Pancreas (tissue), 10 donors: ENCODE results near the gene KCNIP1. TPM values are rescaled to one million over a fixed set of nuclear protein-coding genes. Genes with fewer than 3 reads are reported as not detected.

Experiments used
- ATAC-seq, 4 donors: fragments of 200-7000 bp; cut with Tn5 transposase; one replicate each; pipeline versions ENCODE4 v1.8.0 to v1.9.1; 2020; ENCODE audit warnings: mild to moderate bottlenecking in 4 of 4, moderate library complexity in 4 of 4
- DNase-seq, 6 donors: peaks; one replicate each; pipeline ENCODE4 v3.0.0-alpha.2; 2020
- FAIRE-seq: peaks from 2 replicates; lab custom pipeline; 2012; peaks lifted over from hg19 to GRCh38; lab: Jason Lieb, UNC
- H3K27ac ChIP-seq, 4 donors: fragments of 200-600 bp; sonication (generic); 1 replicate in 3 of 4; 2 replicates in 1 of 4; pipeline versions ENCODE4 v1.5.0 to v1.8.0; 2020
- H3K27me3 ChIP-seq, 4 donors: fragments of 200-600 bp; one replicate each; pipeline ENCODE4 v1.8.0; 2021
- H3K36me3 ChIP-seq, 3 donors: fragments of 200-600 bp; sonication (generic) in 1 of 3; one replicate each; pipeline versions ENCODE4 v1.5.0 to v1.8.0; 2020 to 2021
- H3K4me1 ChIP-seq, 3 donors: fragments of 200-600 bp; one replicate each; pipeline ENCODE4 v1.8.0; 2021
- H3K4me3 ChIP-seq, 4 donors: fragments of 200-600 bp; sonication (generic) in 2 of 4; one replicate each; pipeline versions ENCODE4 v1.5.0 to v1.8.0; 2020 to 2021
- H3K9me3 ChIP-seq, 4 donors: fragments of 200-600 bp; one replicate each; pipeline ENCODE4 v1.8.0; 2021
- CTCF ChIP-seq, 4 donors: fragments of 200-600 bp; sonication (generic) in 3 of 4; IDR thresholded peaks; one replicate each; pipeline versions ENCODE4 v1.5.0 to v1.8.0; 2021; ENCODE audit warnings: antibody characterized with exemption in 4 of 4
- WGBS, 2 donors: extraction: QIAGEN DNeasy Blood & Tissue Kit; methylation state at CpG; one replicate each; pipeline ENCODE4 v1.1.7; 2013; 5-methylcytosine and 5-hydroxymethylcytosine counted together
- intact Hi-C, 3 donors: fragments of 100-400 bp; cut with DNase I; formaldehyde crosslinking; loops; one replicate each; pipeline versions ENCODE4 v1.11.1 to v1.14.2; 2022
- polyA plus RNA-seq, 2 donors: library from polyadenylated mRNA; stranded (reverse); fragments of 200-250 nt; gene quantifications; one replicate each; pipeline ENCODE4 v1.2.3, GENCODE V29; 2013
- total RNA-seq, 6 donors: library from RNA; stranded (reverse); fragmentation: NEBNext Ultra II Directional in 4 of 6; extraction: Animal tissue kit (Norgen Biotek cat#: 25700) in 4 of 6; gene quantifications; one replicate each; pipeline versions ENCODE4 v1.2.1 to v1.2.4, GENCODE V29; 2021 to 2023
- donor health status: healthy with polysubstance abuse.
- donor health status: DM: no; HTN: no; CAD: no; lungs with moderate emphysema.
- donor health status: DM: no; HTN: no; CAD: no.
- donor health status: control.
- donor health status: control.
- donor health status: Bipolar disorder and iron deficiency.
- donor health status: DM: yes; HTN: yes; CAD: no.
- donor health status: DM: no; HTN: no; CAD: no.
- donor health status: DM: no; HTN: no; CAD: no.
- donor health status: DM: yes; HTN: yes; CAD: no.

The KCNIP1 gene
- total and polyA plus RNA-seq, 8 donors: 0.31 to 10.3 (median 1.1) TPM

GRCh38 chr5:170534177-170534576 is 30.4 kb downstream of the KCNIP1 start:
- TF ChIP-seq CTCF (IDR thresholded peaks at IDR 0.05): no peak
- H3K4me3 ChIP-seq: no peak overlapping the region
- DNase-seq (no peak), ATAC-seq (peak in 1 of 4 donors; percentile 44), FAIRE-seq (no peak)
- intact Hi-C loops: no loop called here
- no peaks in the 10 kb centered on the region for H3K4me1 ChIP-seq
- no peak overlapping the region for H3K27ac ChIP-seq
- no peaks in the 10 kb centered on the region for H3K36me3 ChIP-seq
- no peaks in the 10 kb centered on the region for H3K27me3 ChIP-seq
- H3K9me3 ChIP-seq: no peaks in the 10 kb centered on the region
- WGBS, 2 donors: 29 to 32% methylated on average over 2 of the region's 2 CpGs

GRCh38 chr5:170534941-170535340 is 31.1 kb downstream of the KCNIP1 start:
- Histone ChIP-seq H3K27ac (no peak overlapping the region), H3K4me3 (no peak overlapping the region), H3K4me1 (no peaks in the 10 kb centered on the region), H3K36me3 (no peaks in the 10 kb centered on the region), H3K9me3 (no peaks in the 10 kb centered on the region), H3K27me3 (no peaks in the 10 kb centered on the region)
- no peak for ATAC-seq
- 67 to 73% methylated on average over 7 of the region's 7 CpGs for WGBS, 2 donors
- intact Hi-C loops: no loop called here
- no peak for FAIRE-seq
- no peak for DNase-seq
- no peak for TF ChIP-seq CTCF (IDR thresholded peaks at IDR 0.05)

GRCh38 chr5:170536525-170536924 is 32.7 kb downstream of the KCNIP1 start:
- Histone ChIP-seq H3K9me3 (no peaks in the 10 kb centered on the region), H3K27ac (no peak overlapping the region), H3K27me3 (no peaks in the 10 kb centered on the region), H3K4me3 (no peak overlapping the region), H3K36me3 (no peaks in the 10 kb centered on the region), H3K4me1 (no peaks in the 10 kb centered on the region)
- ATAC-seq: no peak
- FAIRE-seq: no peak
- intact Hi-C loops: no loop called here
- DNase-seq: no peak
- WGBS, 2 donors: 27 to 28% methylated on average over 4 of the region's 4 CpGs
- no peak for TF ChIP-seq CTCF (IDR thresholded peaks at IDR 0.05)

- Histone ChIP-seq H3K4me1 (no peaks in the 10 kb centered on the region), H3K27ac (no peak overlapping the region), H3K36me3 (no peaks in the 10 kb centered on the region), H3K4me3 (no peak overlapping the region), H3K27me3 (no peaks in the 10 kb centered on the region), H3K9me3 (no peaks in the 10 kb centered on the region)
- 79 to 92% methylated on average over 8 of the region's 8 CpGs for WGBS, 2 donors
- intact Hi-C loops: no loop called here
- ATAC-seq (no peak), DNase-seq (no peak), FAIRE-seq (no peak)
- no peak for TF ChIP-seq CTCF (IDR thresholded peaks at IDR 0.05)
These were observed 33.8 kb downstream of the KCNIP1 start for GRCh38 chr5:170537451-170538095.

- Histone ChIP-seq H3K36me3 (no peaks in the 10 kb centered on the region), H3K27me3 (no peaks in the 10 kb centered on the region), H3K4me1 (no peaks in the 10 kb centered on the region), H3K4me3 (no peak overlapping the region), H3K27ac (no peak overlapping the region), H3K9me3 (no peaks in the 10 kb centered on the region)
- no peak for ATAC-seq
- TF ChIP-seq CTCF (IDR thresholded peaks at IDR 0.05): no peak
- no peak for FAIRE-seq
- intact Hi-C loops: no loop called here
- no peak for DNase-seq
- WGBS, 2 donors: 31 to 43% methylated on average over 3 of the region's 3 CpGs
These were observed 34.3 kb downstream of the KCNIP1 start for GRCh38 chr5:170538096-170538465.
